Left lung (tissue), 10 donors: ENCODE measurements around the gene PIR. TPM values are rescaled to one million over a fixed set of nuclear protein-coding genes. Genes with fewer than 3 reads are reported as not detected.

Source experiments
- ATAC-seq: fragments of 200-7000 bp; cut with Tn5 transposase; one replicate; pipeline ENCODE4 v1.9.1; 2020; ENCODE audit warnings: moderate library complexity
- DNase-seq, 4 donors: peaks; one replicate each; pipeline ENCODE4 v3.0.0-alpha.2; 2013 to 2020
- H3K27ac ChIP-seq, 2 donors: fragments of 200-600 bp; sonication (generic) in 1 of 2; one replicate each; pipeline versions ENCODE4 v1.5.0 to v1.8.0; 2020 to 2021
- H3K27me3 ChIP-seq, 2 donors: fragments of 200-600 bp; sonication (generic) in 1 of 2; one replicate each; pipeline versions ENCODE4 v1.5.0 to v1.8.0; 2020 to 2021
- H3K36me3 ChIP-seq, 2 donors: fragments of 200-600 bp; sonication (generic) in 1 of 2; one replicate each; pipeline versions ENCODE4 v1.5.0 to v1.8.0; 2020 to 2021
- H3K4me1 ChIP-seq, 2 donors: fragments of 200-600 bp; one replicate each; pipeline ENCODE4 v1.8.0; 2021
- H3K4me3 ChIP-seq, 2 donors: fragments of 200-600 bp; sonication (generic) in 1 of 2; one replicate each; pipeline versions ENCODE4 v1.5.0 to v1.8.0; 2020 to 2021; ENCODE audit warnings: mild to moderate bottlenecking in 1 of 2
- H3K9me3 ChIP-seq, 2 donors: fragments of 200-600 bp; sonication (generic) in 1 of 2; one replicate each; pipeline versions ENCODE4 v1.5.0 to v1.8.0; 2020 to 2021
- CTCF ChIP-seq, 2 donors: fragments of 200-600 bp; sonication (generic) in 1 of 2; IDR thresholded peaks; one replicate each; pipeline versions ENCODE4 v1.5.0 to v1.8.0; 2021; ENCODE audit warnings: antibody characterized with exemption in 2 of 2
- intact Hi-C, 2 donors: fragments of 100-400 bp; cut with DNase I; formaldehyde crosslinking; loops; one replicate each; pipeline versions ENCODE4 v1.11.2 to v1.14.2; 2022
- polyA plus RNA-seq, 6 donors: library from polyadenylated mRNA; unstranded; fragments of 120-200 nt; gene quantifications; one replicate each; pipeline ENCODE4 v1.2.1, GENCODE V29; 2013; ENCODE audit not compliant: insufficient read length in 6 of 6
- total RNA-seq, 2 donors: library from RNA; stranded (reverse); fragmentation: NEBNext Ultra II Directional; extraction: Animal tissue kit (Norgen Biotek cat#: 25700); gene quantifications; one replicate each; pipeline ENCODE4 v1.2.1, GENCODE V29; 2021
- donor health status: DM: no; HTN: yes; CAD: no.
- donor health status: DM: no; HTN: no; CAD: no.

The PIR gene
- total and polyA plus RNA-seq, 8 donors, result 8.0 to 32.7 (median 10.5) TPM

- ATAC-seq, result no peak
- H3K4me3 ChIP-seq, result no peak overlapping the region
- H3K9me3 ChIP-seq, result no peaks in the 10 kb centered on the region
- no peak overlapping the region for H3K27ac ChIP-seq
- no peaks in the 10 kb centered on the region for H3K36me3 ChIP-seq
- TF ChIP-seq CTCF (IDR thresholded peaks at IDR 0.05), result no peak
- intact Hi-C loops, result no loop called here
- no peak for DNase-seq
- H3K27me3 ChIP-seq, result no peaks in the 10 kb centered on the region
- no peaks in the 10 kb centered on the region for H3K4me1 ChIP-seq
These were observed 74.4 kb downstream of the PIR start for GRCh38 chrX:15418707-15419181.

GRCh38 chrX:15418041-15418706 is 75.0 kb downstream of the PIR start:
- DNase-seq (no peak), ATAC-seq (no peak)
- intact Hi-C loops, result no loop called here
- Histone ChIP-seq H3K36me3 (no peaks in the 10 kb centered on the region), H3K27me3 (no peaks in the 10 kb centered on the region), H3K9me3 (no peaks in the 10 kb centered on the region), H3K27ac (no peak overlapping the region), H3K4me1 (no peaks in the 10 kb centered on the region), H3K4me3 (no peak overlapping the region)
- no peak for TF ChIP-seq CTCF (IDR thresholded peaks at IDR 0.05)

GRCh38 chrX:15416133-15416993 is 76.8 kb downstream of the PIR start:
- Histone ChIP-seq H3K4me3 (no peak overlapping the region), H3K9me3 (no peaks in the 10 kb centered on the region), H3K4me1 (no peaks in the 10 kb centered on the region), H3K36me3 (no peaks in the 10 kb centered on the region), H3K27ac (no peak overlapping the region), H3K27me3 (no peaks in the 10 kb centered on the region)
- intact Hi-C loops, result no loop called here
- no peak for TF ChIP-seq CTCF (IDR thresholded peaks at IDR 0.05)
- ATAC-seq (no peak), DNase-seq (no peak)

GRCh38 chrX:15413101-15413500 is 80.0 kb downstream of the PIR start:
- no peak for ATAC-seq
- intact Hi-C loops, result no loop called here

More at GRCh38 chrX:15413101-15413500, 80.0 kb downstream of the PIR start:
- H3K9me3 ChIP-seq, result no peaks in the 10 kb centered on the region
- no peaks in the 10 kb centered on the region for H3K4me1 ChIP-seq
- no peak for TF ChIP-seq CTCF (IDR thresholded peaks at IDR 0.05)
- no peak overlapping the region for H3K27ac ChIP-seq
- no peak for DNase-seq
- no peak overlapping the region for H3K4me3 ChIP-seq
- no peaks in the 10 kb centered on the region for H3K36me3 ChIP-seq
- H3K27me3 ChIP-seq, result no peaks in the 10 kb centered on the region
